Measurements from ENCODE around the gene ACER3. TPM values are rescaled to one million over a fixed set of nuclear protein-coding genes. Genes with fewer than 3 reads are reported as not detected.

The ACER3 gene
- total RNA-seq, 1 experiment from 2014 or later = 21.0 TPM

- intact Hi-C loops (cut with micrococcal nuclease; ENCODE audit: unreplicated experiment) = no loop called here
Measured at GRCh38 chr11:77035039-77035438, 174.3 kb downstream of the ACER3 start.

GRCh38 chr11:77035580-77035979 lies 174.9 kb downstream of the ACER3 start:
- no peak for TF ChIP-seq CTCF (IDR thresholded peaks at IDR 0.05; ENCODE audit: unreplicated experiment)
- H3K36me3 Mint-ChIP-seq (ENCODE audit: insufficient read depth, unreplicated experiment) = peaks cover 6% of the 10 kb centered on the region
- peak; percentile 50 for DNase-seq
- no peaks in the 10 kb centered on the region for H3K27me3 Mint-ChIP-seq (ENCODE audit: unreplicated experiment)
- no peak overlapping the region for H3K4me3 Mint-ChIP-seq (ENCODE audit: low read depth, unreplicated experiment)
- intact Hi-C loops (cut with micrococcal nuclease; ENCODE audit: unreplicated experiment) = no loop called here
- CTCF ChIA-PET = interaction anchor here (1.0 to 1.9 kb wide), 3 partner anchors 9 to 116 kb away, joined by 3 to 8 read pairs (median 3); no protein-coding TSS in a partner anchor
- H3K9me3 Mint-ChIP-seq (ENCODE audit: low read depth, unreplicated experiment) = no peaks in the 10 kb centered on the region
- peak overlapping the region; percentile 82 for H3K27ac Mint-ChIP-seq (ENCODE audit: unreplicated experiment)
- no TSS peak for BruUV-seq (replicated peaks)
- peaks cover 59% of the 10 kb centered on the region for H3K4me1 Mint-ChIP-seq (ENCODE audit: low read depth, unreplicated experiment)

More at GRCh38 chr11:77035039-77035438, 174.3 kb downstream of the ACER3 start:
- Mint-ChIP-seq H3K4me1 (ENCODE audit: low read depth, unreplicated experiment) (peaks cover 64% of the 10 kb centered on the region), H3K27ac (ENCODE audit: unreplicated experiment) (peak overlapping the region; percentile 82), H3K9me3 (ENCODE audit: low read depth, unreplicated experiment) (no peaks in the 10 kb centered on the region), H3K27me3 (ENCODE audit: unreplicated experiment) (no peaks in the 10 kb centered on the region), H3K36me3 (ENCODE audit: insufficient read depth, unreplicated experiment) (peaks cover 6% of the 10 kb centered on the region), H3K4me3 (ENCODE audit: low read depth, unreplicated experiment) (no peak overlapping the region)
- no peak for DNase-seq
- BruUV-seq (replicated peaks) = no TSS peak
- CTCF ChIA-PET = interaction anchor here (1.3 to 1.9 kb wide), 3 partner anchors 8 to 115 kb away, joined by 3 to 8 read pairs (median 3); no protein-coding TSS in a partner anchor
- no peak for TF ChIP-seq CTCF (IDR thresholded peaks at IDR 0.05; ENCODE audit: unreplicated experiment)

GRCh38 chr11:77036398-77036797 lies 175.7 kb downstream of the ACER3 start:
- no peak for TF ChIP-seq CTCF (IDR thresholded peaks at IDR 0.05; ENCODE audit: unreplicated experiment)
- BruUV-seq (replicated peaks) = no TSS peak
- Mint-ChIP-seq H3K4me3 (ENCODE audit: low read depth, unreplicated experiment) (no peak overlapping the region), H3K27ac (ENCODE audit: unreplicated experiment) (peak overlapping the region; percentile 82), H3K9me3 (ENCODE audit: low read depth, unreplicated experiment) (no peaks in the 10 kb centered on the region), H3K4me1 (ENCODE audit: low read depth, unreplicated experiment) (peaks cover 51% of the 10 kb centered on the region), H3K27me3 (ENCODE audit: unreplicated experiment) (no peaks in the 10 kb centered on the region), H3K36me3 (ENCODE audit: insufficient read depth, unreplicated experiment) (peaks cover 6% of the 10 kb centered on the region)
- DNase-seq = no peak
- CTCF ChIA-PET = interaction anchor here (0.6 to 1.6 kb wide), 4 partner anchors 9 to 534 kb away, joined by 3 to 10 read pairs (median 4); no protein-coding TSS in a partner anchor
- intact Hi-C loops (cut with micrococcal nuclease; ENCODE audit: unreplicated experiment) = no loop called here

GRCh38 chr11:77037057-77037456 lies 176.3 kb downstream of the ACER3 start:
- no TSS peak for BruUV-seq (replicated peaks)
- H3K27me3 Mint-ChIP-seq (ENCODE audit: unreplicated experiment) = no peaks in the 10 kb centered on the region
- no peak for TF ChIP-seq CTCF (IDR thresholded peaks at IDR 0.05; ENCODE audit: unreplicated experiment)
- intact Hi-C loops (cut with micrococcal nuclease; ENCODE audit: unreplicated experiment) = no loop called here
- H3K4me1 Mint-ChIP-seq (ENCODE audit: low read depth, unreplicated experiment) = peaks cover 49% of the 10 kb centered on the region
- no peak overlapping the region for H3K27ac Mint-ChIP-seq (ENCODE audit: unreplicated experiment)
- no peaks in the 10 kb centered on the region for H3K9me3 Mint-ChIP-seq (ENCODE audit: low read depth, unreplicated experiment)
- H3K4me3 Mint-ChIP-seq (ENCODE audit: low read depth, unreplicated experiment) = no peak overlapping the region
- DNase-seq = no peak
- peaks cover 6% of the 10 kb centered on the region for H3K36me3 Mint-ChIP-seq (ENCODE audit: insufficient read depth, unreplicated experiment)
- CTCF ChIA-PET = interaction anchor here (1.6 to 2.1 kb wide), 2 partner anchors 10 kb away, joined by 9 to 10 read pairs; no protein-coding TSS in a partner anchor
